ENCODE data around the gene ABHD6.
"Not testable (repeated sequence)": the region's sequence is repeated elsewhere in the genome, so short reads cannot be mapped to it uniquely, and the experiment has no call there.

The ABHD6 gene

DNA sequence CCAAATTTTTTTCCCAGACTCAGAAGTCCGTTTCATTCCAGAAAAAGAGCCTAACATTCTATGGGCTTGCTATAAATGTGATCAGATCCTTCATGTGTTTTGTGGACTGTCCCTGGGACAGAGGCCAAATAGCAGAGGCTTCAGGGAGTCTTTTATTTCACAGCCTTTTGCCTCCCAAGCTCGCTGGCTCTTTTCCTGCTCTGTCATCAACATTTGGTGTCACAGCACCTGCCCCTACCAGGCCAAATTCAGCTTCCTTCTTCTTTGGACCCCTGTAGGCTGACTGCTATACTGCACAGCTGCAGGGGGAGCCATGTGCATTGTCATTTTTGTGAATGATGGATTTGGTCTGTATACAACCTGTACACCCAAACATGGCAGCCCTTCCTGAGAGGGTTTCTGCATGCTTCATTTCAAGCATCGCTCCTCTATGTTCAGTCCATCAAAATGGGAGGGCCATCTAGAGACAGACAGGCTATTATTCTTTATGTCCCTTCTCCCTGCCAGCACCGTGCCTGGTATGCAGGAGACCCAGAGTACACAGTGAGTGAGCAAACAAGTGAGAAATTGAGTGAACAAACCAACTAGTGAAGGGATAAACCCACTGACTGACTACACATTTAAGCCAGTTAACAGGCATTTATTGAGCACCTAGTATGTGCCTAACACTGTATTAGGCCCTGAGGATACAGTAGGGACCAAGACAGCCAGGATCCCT lies 50.6 kb downstream of the ABHD6 start:
- H3K4me3 ChIP-seq (ENCODE audit: low read depth in 1 of 2, low read length in 2 of 2), result no peak overlapping the region
- no peaks in the 10 kb centered on the region for H3K9me3 ChIP-seq (ENCODE audit: low read length)
- no peaks in the 10 kb centered on the region for H3K27me3 ChIP-seq (ENCODE audit: control insufficient read depth in 1 of 2, insufficient read depth in 2 of 2, low read length in 2 of 2)
- no peak overlapping the region for H3K9ac ChIP-seq (ENCODE audit: low read length)
- H3K4me1 ChIP-seq (ENCODE audit: insufficient read depth, low read length), result no peaks in the 10 kb centered on the region
- H3K27ac ChIP-seq (ENCODE audit: low read depth, low read length), result no peak overlapping the region
- peaks cover 21% of the 10 kb centered on the region for H3K36me3 ChIP-seq (ENCODE audit: insufficient read depth, low read length)

DNA sequence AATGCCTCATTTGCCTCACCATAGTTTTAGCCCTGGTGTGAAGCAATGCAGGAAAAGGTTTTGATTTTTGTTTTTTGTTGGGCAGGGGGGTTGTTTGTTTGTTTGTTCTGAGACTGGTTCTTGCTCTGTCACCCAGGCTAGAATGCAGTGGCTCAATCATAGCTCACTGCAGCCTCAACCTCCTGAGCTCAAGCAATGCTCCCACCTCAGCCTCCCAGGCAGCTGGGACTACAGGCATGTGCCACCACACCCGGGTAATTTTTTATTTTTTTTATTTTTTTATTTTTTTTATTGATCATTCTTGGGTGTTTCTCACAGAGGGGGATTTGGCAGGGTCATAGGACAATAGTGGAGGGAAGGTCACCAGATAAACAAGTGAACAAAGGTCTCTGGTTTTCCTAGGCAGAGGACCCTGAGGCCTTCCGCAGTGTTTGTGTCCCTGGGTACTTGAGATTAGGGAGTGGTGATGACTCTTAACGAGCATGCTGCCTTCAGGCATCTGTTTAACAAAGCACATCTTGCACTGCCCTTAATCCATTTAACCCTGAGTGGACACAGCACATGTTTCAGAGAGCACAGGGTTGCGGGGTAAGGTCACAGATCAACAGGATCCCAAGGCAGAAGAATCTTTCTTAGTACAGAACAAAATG lies 51.5 kb downstream of the ABHD6 start:
- H3K27me3 ChIP-seq (ENCODE audit: control insufficient read depth in 1 of 2, insufficient read depth in 2 of 2, low read length in 2 of 2); H3K9me3 ChIP-seq (ENCODE audit: low read length); H3K4me3 ChIP-seq (ENCODE audit: low read depth in 1 of 2, low read length in 2 of 2); H3K9ac ChIP-seq (ENCODE audit: low read length); H3K27ac ChIP-seq (ENCODE audit: low read depth, low read length); H3K4me1 ChIP-seq (ENCODE audit: insufficient read depth, low read length): not testable (repeated sequence)
- peaks cover 17% of the 10 kb centered on the region for H3K36me3 ChIP-seq (ENCODE audit: insufficient read depth, low read length)

GRCh38 chr3:58290446-58290845 lies 52.9 kb downstream of the ABHD6 start:
- not testable (repeated sequence) for H3K4me1 ChIP-seq (ENCODE audit: insufficient read depth, low read length); H3K9me3 ChIP-seq (ENCODE audit: low read length); H3K27me3 ChIP-seq (ENCODE audit: control insufficient read depth in 1 of 2, insufficient read depth in 2 of 2, low read length in 2 of 2); H3K27ac ChIP-seq (ENCODE audit: low read depth, low read length); H3K4me3 ChIP-seq (ENCODE audit: low read depth in 1 of 2, low read length in 2 of 2); H3K9ac ChIP-seq (ENCODE audit: low read length)
- H3K36me3 ChIP-seq (ENCODE audit: insufficient read depth, low read length), result peaks cover 12% of the 10 kb centered on the region

- peaks cover 7% of the 10 kb centered on the region for H3K36me3 ChIP-seq (ENCODE audit: insufficient read depth, low read length)
- H3K27ac ChIP-seq (ENCODE audit: low read depth, low read length), result no peak overlapping the region
- H3K4me3 ChIP-seq (ENCODE audit: low read depth in 1 of 2, low read length in 2 of 2), result no peak overlapping the region
- no peaks in the 10 kb centered on the region for H3K9me3 ChIP-seq (ENCODE audit: low read length)
- H3K9ac ChIP-seq (ENCODE audit: low read length), result no peak overlapping the region
- no peaks in the 10 kb centered on the region for H3K27me3 ChIP-seq (ENCODE audit: control insufficient read depth in 1 of 2, insufficient read depth in 2 of 2, low read length in 2 of 2)
- H3K4me1 ChIP-seq (ENCODE audit: insufficient read depth, low read length), result no peaks in the 10 kb centered on the region
Measured at GRCh38 chr3:58291671-58292338, 54.2 kb downstream of the ABHD6 start.

- Histone ChIP-seq H3K27me3 (ENCODE audit: control insufficient read depth in 1 of 2, insufficient read depth in 2 of 2, low read length in 2 of 2) (no peaks in the 10 kb centered on the region), H3K27ac (ENCODE audit: low read depth, low read length) (no peak overlapping the region), H3K4me3 (ENCODE audit: low read depth in 1 of 2, low read length in 2 of 2) (no peak overlapping the region), H3K9ac (ENCODE audit: low read length) (no peak overlapping the region), H3K36me3 (ENCODE audit: insufficient read depth, low read length) (no peaks in the 10 kb centered on the region), H3K4me1 (ENCODE audit: insufficient read depth, low read length) (no peaks in the 10 kb centered on the region), H3K9me3 (ENCODE audit: low read length) (no peaks in the 10 kb centered on the region)
Measured at GRCh38 chr3:58292866-58293265, 55.3 kb downstream of the ABHD6 start.

DNA sequence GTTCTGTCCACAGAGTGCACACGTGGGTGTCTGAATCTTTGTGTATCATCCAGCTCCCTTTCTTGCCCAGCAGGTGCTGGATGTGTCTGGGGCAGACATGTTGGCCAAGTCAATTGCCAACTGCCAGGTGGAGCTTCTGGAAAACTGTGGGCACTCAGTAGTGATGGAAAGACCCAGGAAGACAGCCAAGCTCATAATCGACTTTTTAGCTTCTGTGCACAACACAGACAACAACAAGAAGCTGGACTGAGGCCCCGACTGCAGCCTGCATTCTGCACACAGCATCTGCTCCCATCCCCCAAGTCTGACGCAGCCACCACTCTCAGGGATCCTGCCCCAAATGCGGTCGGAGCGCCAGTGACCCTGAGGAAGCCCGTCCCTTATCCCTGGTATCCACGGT lies 55.9 kb downstream of the ABHD6 start:
- Histone ChIP-seq H3K4me3 (ENCODE audit: low read depth in 1 of 2, low read length in 2 of 2) (no peak overlapping the region), H3K9ac (ENCODE audit: low read length) (no peak overlapping the region), H3K4me1 (ENCODE audit: insufficient read depth, low read length) (no peaks in the 10 kb centered on the region), H3K9me3 (ENCODE audit: low read length) (no peaks in the 10 kb centered on the region), H3K27me3 (ENCODE audit: control insufficient read depth in 1 of 2, insufficient read depth in 2 of 2, low read length in 2 of 2) (no peaks in the 10 kb centered on the region), H3K27ac (ENCODE audit: low read depth, low read length) (no peak overlapping the region), H3K36me3 (ENCODE audit: insufficient read depth, low read length) (no peaks in the 10 kb centered on the region)

GRCh38 chr3:58296269-58296668 lies 58.7 kb downstream of the ABHD6 start:
- H3K27me3 ChIP-seq (ENCODE audit: control insufficient read depth in 1 of 2, insufficient read depth in 2 of 2, low read length in 2 of 2), result no peaks in the 10 kb centered on the region
- H3K9ac ChIP-seq (ENCODE audit: low read length), result no peak overlapping the region
- no peaks in the 10 kb centered on the region for H3K9me3 ChIP-seq (ENCODE audit: low read length)
- no peaks in the 10 kb centered on the region for H3K36me3 ChIP-seq (ENCODE audit: insufficient read depth, low read length)
- H3K4me1 ChIP-seq (ENCODE audit: insufficient read depth, low read length), result no peaks in the 10 kb centered on the region
- no peak overlapping the region for H3K4me3 ChIP-seq (ENCODE audit: low read depth in 1 of 2, low read length in 2 of 2)
- H3K27ac ChIP-seq (ENCODE audit: low read depth, low read length), result no peak overlapping the region

DNA sequence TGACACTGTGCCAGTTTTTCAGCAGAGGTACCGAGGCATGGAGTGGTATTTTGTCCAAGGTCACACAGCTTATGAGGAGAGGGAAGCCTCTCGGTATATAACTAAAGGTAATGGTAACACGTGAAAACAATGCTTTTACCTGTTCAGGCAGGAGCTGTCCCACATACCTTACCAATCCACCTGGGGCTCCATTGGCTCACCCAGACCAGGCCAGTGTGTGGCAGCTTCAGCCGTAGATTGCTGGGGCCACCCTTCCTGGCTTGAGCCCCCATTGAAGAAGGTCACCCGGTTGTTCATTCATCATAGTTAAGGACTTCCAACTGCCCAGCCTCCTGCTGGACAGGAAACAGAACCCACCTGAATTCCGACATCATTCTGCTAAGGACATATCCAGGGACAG lies 59.3 kb downstream of the ABHD6 start:
- Histone ChIP-seq H3K4me3 (ENCODE audit: low read depth in 1 of 2, low read length in 2 of 2) (no peak overlapping the region), H3K9ac (ENCODE audit: low read length) (no peak overlapping the region), H3K9me3 (ENCODE audit: low read length) (no peaks in the 10 kb centered on the region), H3K4me1 (ENCODE audit: insufficient read depth, low read length) (no peaks in the 10 kb centered on the region), H3K27ac (ENCODE audit: low read depth, low read length) (no peak overlapping the region), H3K36me3 (ENCODE audit: insufficient read depth, low read length) (no peaks in the 10 kb centered on the region), H3K27me3 (ENCODE audit: control insufficient read depth in 1 of 2, insufficient read depth in 2 of 2, low read length in 2 of 2) (no peaks in the 10 kb centered on the region)

DNA sequence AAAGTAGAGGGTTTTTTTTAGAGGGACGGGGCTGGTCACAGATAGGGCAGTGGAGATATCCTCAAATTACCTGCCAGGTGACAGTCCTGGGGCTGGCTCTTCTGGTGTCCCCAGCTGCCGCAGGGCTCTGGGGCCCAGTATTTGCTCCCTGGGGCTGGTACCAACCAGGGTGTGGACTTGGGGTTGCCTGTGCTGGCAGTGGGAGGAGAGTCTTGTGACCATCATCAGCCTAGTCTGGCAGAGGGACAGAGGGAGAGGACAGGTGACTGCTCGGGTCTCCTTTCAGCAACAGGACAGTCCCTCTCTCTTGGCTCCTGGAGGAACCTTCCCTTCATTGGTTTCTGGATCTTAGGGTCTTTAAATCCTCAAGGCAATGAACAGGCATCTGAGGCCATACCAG lies 60.6 kb downstream of the ABHD6 start:
- Histone ChIP-seq H3K4me3 (ENCODE audit: low read depth in 1 of 2, low read length in 2 of 2) (no peak overlapping the region), H3K27ac (ENCODE audit: low read depth, low read length) (no peak overlapping the region), H3K9me3 (ENCODE audit: low read length) (no peaks in the 10 kb centered on the region), H3K27me3 (ENCODE audit: control insufficient read depth in 1 of 2, insufficient read depth in 2 of 2, low read length in 2 of 2) (no peaks in the 10 kb centered on the region), H3K4me1 (ENCODE audit: insufficient read depth, low read length) (no peaks in the 10 kb centered on the region), H3K9ac (ENCODE audit: low read length) (no peak overlapping the region), H3K36me3 (ENCODE audit: insufficient read depth, low read length) (no peaks in the 10 kb centered on the region)

DNA sequence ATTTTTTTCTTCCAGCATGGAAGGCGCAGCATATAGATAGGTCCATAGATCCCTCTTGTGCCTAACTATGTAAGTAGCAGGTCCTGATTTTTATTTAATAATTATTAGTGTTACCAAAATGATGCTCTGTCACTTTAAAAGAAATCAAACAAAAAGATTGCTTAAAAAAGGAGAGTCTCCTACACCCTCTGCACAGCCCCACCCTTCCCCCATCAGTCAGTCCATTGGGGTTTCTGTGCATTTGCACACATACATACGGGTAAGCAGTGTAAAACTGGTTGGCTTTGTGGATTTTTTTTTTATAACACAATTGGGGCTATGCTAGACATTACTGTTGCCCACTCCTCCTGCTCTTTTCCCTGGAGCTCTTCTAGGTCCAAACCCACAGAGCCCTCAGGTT lies 61.5 kb downstream of the ABHD6 start:
- Histone ChIP-seq H3K4me1 (ENCODE audit: insufficient read depth, low read length) (no peaks in the 10 kb centered on the region), H3K27me3 (ENCODE audit: control insufficient read depth in 1 of 2, insufficient read depth in 2 of 2, low read length in 2 of 2) (no peaks in the 10 kb centered on the region), H3K9me3 (ENCODE audit: low read length) (no peaks in the 10 kb centered on the region), H3K9ac (ENCODE audit: low read length) (no peak overlapping the region), H3K27ac (ENCODE audit: low read depth, low read length) (no peak overlapping the region), H3K4me3 (ENCODE audit: low read depth in 1 of 2, low read length in 2 of 2) (no peak overlapping the region), H3K36me3 (ENCODE audit: insufficient read depth, low read length) (no peaks in the 10 kb centered on the region)

GRCh38 chr3:58299839-58300516 lies 62.4 kb downstream of the ABHD6 start:
- H3K27me3 ChIP-seq (ENCODE audit: control insufficient read depth in 1 of 2, insufficient read depth in 2 of 2, low read length in 2 of 2), result no peaks in the 10 kb centered on the region
- H3K4me3 ChIP-seq (ENCODE audit: low read depth in 1 of 2, low read length in 2 of 2), result no peak overlapping the region
- no peaks in the 10 kb centered on the region for H3K36me3 ChIP-seq (ENCODE audit: insufficient read depth, low read length)
- no peak overlapping the region for H3K9ac ChIP-seq (ENCODE audit: low read length)
- no peak overlapping the region for H3K27ac ChIP-seq (ENCODE audit: low read depth, low read length)
- H3K9me3 ChIP-seq (ENCODE audit: low read length), result no peaks in the 10 kb centered on the region
- H3K4me1 ChIP-seq (ENCODE audit: insufficient read depth, low read length), result no peaks in the 10 kb centered on the region
